Loucy (cell line): Measurements from ENCODE around the gene PPFIBP2.

Experiments used
- H2AFZ ChIP-seq: fragments of 200-600 bp; sonication (generic); 2 replicates; pipeline ENCODE4 v1.6.0; 2016; ENCODE audit warnings: antibody characterized with exemption, mild to moderate bottlenecking, low read length, moderate library complexity
- H3F3A ChIP-seq: fragments of 200-600 bp; 2 replicates; pipeline ENCODE4 v1.6.0; 2016; ENCODE audit warnings: antibody characterized with exemption, low read depth, mild to moderate bottlenecking
- H3K27me3 ChIP-seq: fragments of 200-600 bp; sonication (generic); 2 replicates; pipeline ENCODE4 v1.6.1; 2014; ENCODE audit warnings: low read length, mild to moderate bottlenecking; ENCODE audit not compliant: insufficient read depth, poor library complexity, severe bottlenecking
- H3K36me3 ChIP-seq: fragments of 200-600 bp; sonication (generic); 2 replicates; pipeline ENCODE4 v1.6.1; 2016; ENCODE audit warnings: low read length; ENCODE audit not compliant: insufficient read depth
- H3K4me1 ChIP-seq: fragments of 200-600 bp; sonication (generic); 2 replicates; pipeline ENCODE4 v1.5.1; 2014; ENCODE audit warnings: low read length, mild to moderate bottlenecking; ENCODE audit not compliant: insufficient read depth, poor library complexity, severe bottlenecking
- H3K4me2 ChIP-seq: fragments of 200-600 bp; sonication (generic); 2 replicates; pipeline ENCODE4 v1.6.0; 2014; ENCODE audit warnings: antibody characterized with exemption, low read length, low read depth, mild to moderate bottlenecking; ENCODE audit not compliant: poor library complexity, severe bottlenecking
- H3K4me3 ChIP-seq: fragments of 200-600 bp; sonication (generic); 2 replicates; pipeline ENCODE4 v1.5.1; 2014; ENCODE audit warnings: low read length, mild to moderate bottlenecking, mixed read lengths; ENCODE audit not compliant: poor library complexity, severe bottlenecking
- H3K79me2 ChIP-seq: fragments of 200-600 bp; sonication (generic); 2 replicates; pipeline ENCODE4 v1.6.1; 2014; ENCODE audit warnings: low read length; ENCODE audit not compliant: insufficient read depth
- H3K9ac ChIP-seq: fragments of 200-600 bp; sonication (generic); 2 replicates; pipeline ENCODE4 v1.6.0; 2014; ENCODE audit warnings: mild to moderate bottlenecking, low read depth, low read length, moderate library complexity; ENCODE audit not compliant: poor library complexity, severe bottlenecking
- H3K9me2 ChIP-seq: fragments of 200-600 bp; sonication (generic); replicated peaks from 2 replicates; pipeline ENCODE4 v1.6.1; 2016; ENCODE audit warnings: low read depth, low read length, mixed read lengths
- H3K9me3 ChIP-seq: fragments of 200-600 bp; sonication (generic); 2 replicates; pipeline ENCODE4 v1.6.1; 2014; ENCODE audit warnings: mild to moderate bottlenecking, antibody characterized with exemption, low read length, low read depth; ENCODE audit not compliant: insufficient read depth
- H4K20me1 ChIP-seq: fragments of 200-600 bp; sonication (generic); 2 replicates; pipeline ENCODE4 v1.6.0; 2014; ENCODE audit warnings: antibody characterized with exemption, low read length, mild to moderate bottlenecking; ENCODE audit not compliant: insufficient read depth, poor library complexity, severe bottlenecking
- EZH2phosphoT487 ChIP-seq: fragments of 200-600 bp; IDR thresholded peaks from 2 replicates; pipeline ENCODE4 v1.6.1; 2018; ENCODE audit warnings: antibody characterized with exemption, mild to moderate bottlenecking, moderate library complexity, borderline replicate concordance
- TF ChIP-seq, protein P1 (sequence below): fragments of 200-600 bp; sonication (generic); conservative IDR thresholded peaks from 2 replicates; pipeline ENCODE4 v1.5.1; 2014; ENCODE audit warnings: mild to moderate bottlenecking, antibody characterized with exemption, low read length

The PPFIBP2 gene

DNA sequence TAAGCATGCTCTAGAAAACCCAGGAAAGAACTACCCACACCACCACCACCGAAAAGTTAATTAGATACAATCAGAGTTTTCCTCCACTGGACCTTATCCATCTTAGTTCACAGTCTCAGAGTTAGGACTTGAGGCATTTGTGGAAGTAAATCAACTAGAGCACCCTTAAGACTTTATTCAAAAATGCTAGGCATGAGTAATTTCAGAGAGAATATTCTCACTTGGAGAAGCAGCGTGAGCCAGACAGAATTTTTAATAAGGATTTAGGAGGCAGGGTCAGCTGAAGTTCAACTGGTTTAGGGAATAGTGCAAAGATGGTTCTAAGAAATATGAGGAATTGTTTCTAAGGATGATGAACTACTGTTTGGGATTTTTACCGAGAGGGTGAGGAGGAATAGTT is 29.7 kb upstream of the PPFIBP2 start:
- H3K4me2 ChIP-seq, result no peak overlapping the region

DNA sequence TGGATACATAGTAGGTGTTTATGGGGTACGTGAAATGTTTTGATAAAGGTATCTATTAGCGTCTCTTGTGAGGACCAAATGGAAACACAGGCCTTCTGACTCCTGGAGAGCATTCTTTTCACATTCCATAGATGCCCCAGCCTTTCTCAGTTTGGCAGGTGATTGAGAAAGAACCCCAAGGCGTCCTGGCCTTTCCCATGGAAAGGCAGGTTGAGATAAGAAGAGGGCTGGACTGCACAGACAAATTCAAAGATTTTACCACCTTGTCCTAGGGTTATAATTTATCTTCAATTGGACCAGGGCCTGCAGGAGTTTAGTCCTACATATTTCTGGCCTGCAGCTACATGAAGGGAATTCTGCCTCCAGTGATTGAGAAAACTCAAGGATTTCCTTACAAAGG is 29.2 kb upstream of the PPFIBP2 start:
- Histone ChIP-seq H4K20me1 (no peaks in the 10 kb centered on the region), H3K9ac (no peak overlapping the region), H3K9me2 (no peaks in the 10 kb centered on the region), H3K79me2 (no peaks in the 10 kb centered on the region), H3K36me3 (no peaks in the 10 kb centered on the region), H3K9me3 (no peaks in the 10 kb centered on the region), H3K4me3 (no peak overlapping the region), H3K27me3 (no peaks in the 10 kb centered on the region), H3K4me2 (no peak overlapping the region), H3K4me1 (no peaks in the 10 kb centered on the region), H2AFZ (no peak overlapping the region), H3F3A (no peaks in the 10 kb centered on the region)
- no peak for TF ChIP-seq EZH2phosphoT487

More for the DNA sequence above, 29.7 kb upstream of the PPFIBP2 start:
- Histone ChIP-seq H3F3A (no peaks in the 10 kb centered on the region), H3K4me3 (no peak overlapping the region), H3K9me3 (no peaks in the 10 kb centered on the region), H3K9me2 (no peaks in the 10 kb centered on the region), H3K27me3 (no peaks in the 10 kb centered on the region), H2AFZ (no peak overlapping the region), H3K79me2 (no peaks in the 10 kb centered on the region), H3K9ac (no peak overlapping the region), H3K36me3 (no peaks in the 10 kb centered on the region), H4K20me1 (no peaks in the 10 kb centered on the region), H3K4me1 (no peaks in the 10 kb centered on the region)
- TF ChIP-seq, protein P1, sequence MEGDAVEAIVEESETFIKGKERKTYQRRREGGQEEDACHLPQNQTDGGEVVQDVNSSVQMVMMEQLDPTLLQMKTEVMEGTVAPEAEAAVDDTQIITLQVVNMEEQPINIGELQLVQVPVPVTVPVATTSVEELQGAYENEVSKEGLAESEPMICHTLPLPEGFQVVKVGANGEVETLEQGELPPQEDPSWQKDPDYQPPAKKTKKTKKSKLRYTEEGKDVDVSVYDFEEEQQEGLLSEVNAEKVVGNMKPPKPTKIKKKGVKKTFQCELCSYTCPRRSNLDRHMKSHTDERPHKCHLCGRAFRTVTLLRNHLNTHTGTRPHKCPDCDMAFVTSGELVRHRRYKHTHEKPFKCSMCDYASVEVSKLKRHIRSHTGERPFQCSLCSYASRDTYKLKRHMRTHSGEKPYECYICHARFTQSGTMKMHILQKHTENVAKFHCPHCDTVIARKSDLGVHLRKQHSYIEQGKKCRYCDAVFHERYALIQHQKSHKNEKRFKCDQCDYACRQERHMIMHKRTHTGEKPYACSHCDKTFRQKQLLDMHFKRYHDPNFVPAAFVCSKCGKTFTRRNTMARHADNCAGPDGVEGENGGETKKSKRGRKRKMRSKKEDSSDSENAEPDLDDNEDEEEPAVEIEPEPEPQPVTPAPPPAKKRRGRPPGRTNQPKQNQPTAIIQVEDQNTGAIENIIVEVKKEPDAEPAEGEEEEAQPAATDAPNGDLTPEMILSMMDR, result no peak
- TF ChIP-seq EZH2phosphoT487, result no peak

DNA sequence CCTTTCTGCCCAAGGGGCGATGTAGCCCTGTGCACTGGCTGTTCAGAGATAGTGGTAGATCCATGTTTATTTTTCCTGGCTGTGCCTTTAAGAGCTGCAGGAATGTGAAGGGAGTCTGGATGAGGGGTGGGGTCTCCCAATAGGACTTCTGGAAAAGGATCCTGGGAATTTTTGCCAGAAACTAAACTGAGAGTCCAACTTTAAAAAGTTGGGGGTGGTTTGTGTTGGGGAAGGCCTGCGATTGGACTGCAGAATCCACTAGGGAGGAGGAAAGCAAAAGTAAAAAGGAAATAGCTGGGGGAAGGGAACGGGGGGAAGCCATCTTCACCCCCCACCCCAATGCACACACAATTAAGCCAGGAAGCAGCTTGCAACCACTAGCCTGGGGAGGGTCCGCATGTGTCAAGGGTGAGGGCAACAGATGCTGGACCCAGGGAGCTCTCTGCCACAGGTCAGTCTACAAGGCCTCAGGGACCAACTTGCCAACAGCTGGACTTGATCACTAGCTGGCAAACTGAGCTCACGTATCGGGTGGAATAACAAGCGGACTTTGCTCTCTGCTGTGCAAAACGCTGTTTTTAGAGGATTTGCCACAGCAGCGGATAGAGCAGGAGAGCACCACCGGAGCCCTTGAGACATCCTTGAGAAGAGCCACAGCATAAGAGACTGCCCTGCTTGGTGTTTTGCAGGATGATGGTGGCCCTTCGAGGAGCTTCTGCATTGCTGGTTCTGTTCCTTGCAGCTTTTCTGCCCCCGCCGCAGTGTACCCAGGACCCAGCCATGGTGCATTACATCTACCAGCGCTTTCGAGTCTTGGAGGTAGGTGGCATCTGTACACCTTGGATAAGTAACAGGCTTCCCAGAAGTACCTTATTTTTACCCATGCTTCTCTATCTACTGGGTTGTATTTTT is 28.4 kb upstream of the PPFIBP2 start, which contains the start of gene OLFML1:
TSS of gene OLFML1 (plus strand) at position 321 of the 912 bp plus-strand sequence. CDS start at position 691, 370 bp downstream.
- Histone ChIP-seq H3K9me3 (no peaks in the 10 kb centered on the region), H3K79me2 (no peaks in the 10 kb centered on the region), H3K4me2 (no peak within 1 kb of the TSS), H3F3A (no peaks in the 10 kb centered on the region), H4K20me1 (no peaks in the 10 kb centered on the region), H3K4me1 (no peaks in the 10 kb centered on the region), H3K27me3 (no peaks in the 10 kb centered on the region), H2AFZ (no peak within 1 kb of the TSS), H3K9me2 (no peaks in the 10 kb centered on the region), H3K9ac (no peak within 1 kb of the TSS), H3K36me3 (no peaks in the 10 kb centered on the region), H3K4me3 (no peak within 1 kb of the TSS)
- no peak for TF ChIP-seq EZH2phosphoT487

DNA sequence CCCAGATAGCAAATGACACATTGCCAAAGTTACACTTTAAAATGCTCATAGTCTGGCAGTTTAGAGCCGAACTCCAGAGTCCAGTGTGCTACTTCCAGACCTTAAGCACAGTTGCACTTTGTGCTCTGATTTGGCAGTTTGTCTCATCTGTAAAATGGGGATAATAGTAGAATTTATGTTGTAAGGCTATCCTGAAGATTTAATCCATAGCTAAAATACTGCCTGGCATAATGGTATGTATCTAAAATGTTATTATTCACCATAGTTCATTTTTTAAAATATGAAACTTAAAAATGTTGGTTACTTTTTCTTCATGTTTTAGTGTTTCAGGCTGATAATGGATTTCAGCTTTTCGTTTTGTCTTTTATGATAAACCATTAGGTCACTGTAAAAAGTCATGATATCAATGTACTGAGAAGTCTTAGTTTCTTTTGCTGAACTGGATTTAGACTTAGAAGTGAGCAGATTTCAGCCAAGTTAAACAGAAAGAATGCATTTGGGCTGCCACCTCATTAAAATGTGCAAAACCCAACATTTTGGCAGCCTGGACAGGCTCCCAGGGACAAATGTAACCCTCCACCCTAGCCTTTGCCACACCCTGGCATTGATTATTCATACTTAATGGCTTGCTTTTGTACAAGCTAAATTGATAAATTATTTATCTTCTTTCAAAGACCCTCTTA is 27.6 kb upstream of the PPFIBP2 start:
- H3K9ac ChIP-seq, result no peak overlapping the region
- no peaks in the 10 kb centered on the region for H3K27me3 ChIP-seq

More for the DNA sequence above, 27.6 kb upstream of the PPFIBP2 start:
- TF ChIP-seq EZH2phosphoT487, result no peak
- TF ChIP-seq, protein P1, result no peak
- Histone ChIP-seq H3K36me3 (no peaks in the 10 kb centered on the region), H3K4me3 (no peak overlapping the region), H3K79me2 (no peaks in the 10 kb centered on the region), H4K20me1 (no peaks in the 10 kb centered on the region), H2AFZ (no peak overlapping the region), H3K4me2 (no peak overlapping the region), H3K9me3 (no peaks in the 10 kb centered on the region), H3K4me1 (no peaks in the 10 kb centered on the region), H3K9me2 (no peaks in the 10 kb centered on the region), H3F3A (no peaks in the 10 kb centered on the region)
